DND-41 (cell line): ENCODE measurements around the gene ALS2.

Experiments
- EZH2 ChIP-seq: IDR thresholded peaks from 3 replicates; pipeline ENCODE4 v1.6.1; 2012; ENCODE audit warnings: borderline replicate concordance, low read depth, mild to moderate bottlenecking, moderate library complexity, low read length, inconsistent platforms; ENCODE audit not compliant: severe bottlenecking
- TF ChIP-seq, protein P1 (sequence below): IDR thresholded peaks from 2 replicates; pipeline ENCODE4 v1.5.1; 2012; ENCODE audit warnings: borderline replicate concordance, low read length, moderate library complexity, mild to moderate bottlenecking; ENCODE audit not compliant: poor library complexity, severe bottlenecking; ENCODE audit errors: extremely low read depth

GRCh38 chr2:201664334-201664733 lies 116.4 kb downstream of the ALS2 start:
- TF ChIP-seq, protein P1, sequence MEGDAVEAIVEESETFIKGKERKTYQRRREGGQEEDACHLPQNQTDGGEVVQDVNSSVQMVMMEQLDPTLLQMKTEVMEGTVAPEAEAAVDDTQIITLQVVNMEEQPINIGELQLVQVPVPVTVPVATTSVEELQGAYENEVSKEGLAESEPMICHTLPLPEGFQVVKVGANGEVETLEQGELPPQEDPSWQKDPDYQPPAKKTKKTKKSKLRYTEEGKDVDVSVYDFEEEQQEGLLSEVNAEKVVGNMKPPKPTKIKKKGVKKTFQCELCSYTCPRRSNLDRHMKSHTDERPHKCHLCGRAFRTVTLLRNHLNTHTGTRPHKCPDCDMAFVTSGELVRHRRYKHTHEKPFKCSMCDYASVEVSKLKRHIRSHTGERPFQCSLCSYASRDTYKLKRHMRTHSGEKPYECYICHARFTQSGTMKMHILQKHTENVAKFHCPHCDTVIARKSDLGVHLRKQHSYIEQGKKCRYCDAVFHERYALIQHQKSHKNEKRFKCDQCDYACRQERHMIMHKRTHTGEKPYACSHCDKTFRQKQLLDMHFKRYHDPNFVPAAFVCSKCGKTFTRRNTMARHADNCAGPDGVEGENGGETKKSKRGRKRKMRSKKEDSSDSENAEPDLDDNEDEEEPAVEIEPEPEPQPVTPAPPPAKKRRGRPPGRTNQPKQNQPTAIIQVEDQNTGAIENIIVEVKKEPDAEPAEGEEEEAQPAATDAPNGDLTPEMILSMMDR = no peak
- TF ChIP-seq EZH2 = no peak
